ENCODE measurements around the gene ODAD3. TPM values are rescaled to one million over a fixed set of nuclear protein-coding genes. Genes with fewer than 3 reads are reported as not detected.
A peak's percentile ranks its signal among the peaks of the same experiment; 100 is the strongest.

Gene ODAD3
- under 1 TPM in 9 of 10 donors, not detected in 1; 0.17 to 0.64 (median 0.34) TPM for total RNA-seq
- polyA plus RNA-seq: 1 to 10 TPM in 1 of 2 donors, under 1 TPM in 1; 0.83 to 2.2 TPM
- long read RNA-seq, donor 1, partial matches to known transcripts: 2 of 2 reads
- long read RNA-seq, donor 1, other reads (novel, unspliced or antisense): 0 of 2 reads
- long read RNA-seq, donor 2, partial matches to known transcripts: 2 of 2 reads
- long read RNA-seq, donor 2, other reads (novel, unspliced or antisense): 0 of 2 reads
- long read RNA-seq, donor 3: 0 reads

DNA sequence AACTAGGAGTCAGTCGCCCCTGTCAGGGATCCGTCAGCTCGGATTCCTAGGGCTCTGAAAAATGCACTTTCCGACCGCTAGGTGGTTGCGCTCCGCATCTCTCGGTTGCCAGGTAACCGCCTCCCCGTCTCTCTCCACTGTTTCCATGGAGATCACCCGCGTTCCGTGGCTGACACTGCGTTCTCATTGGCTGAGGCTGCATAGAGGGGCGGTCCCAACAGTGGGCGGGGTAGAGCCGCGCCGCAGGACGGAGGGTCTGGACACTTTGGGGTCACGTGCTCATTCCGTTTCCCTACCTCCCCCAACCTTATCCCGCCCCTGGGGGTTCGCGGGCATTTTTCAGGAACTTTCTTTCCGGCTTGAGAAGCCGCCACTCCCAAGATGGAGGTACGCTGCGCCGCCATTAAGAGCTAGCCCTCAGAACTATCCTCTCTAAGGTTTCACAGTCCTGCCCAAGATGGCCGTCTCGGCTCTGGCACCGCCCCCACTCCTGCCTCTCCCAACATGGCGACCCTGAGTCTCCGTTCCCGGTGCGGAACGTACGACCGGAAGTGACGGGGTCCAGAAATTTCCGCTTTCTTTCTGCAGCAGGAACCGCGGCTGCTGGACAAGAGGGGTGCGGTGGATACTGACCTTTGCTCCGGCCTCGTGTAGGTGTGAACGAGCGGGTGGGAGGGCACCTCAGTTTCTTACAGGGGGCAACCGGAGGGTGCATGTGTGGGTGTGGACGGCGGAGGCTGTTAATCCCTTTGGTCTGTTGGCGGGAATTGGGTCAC lies at the start of gene ODAD3, which contains the start of gene PRKCSH:
Gene ODAD3, minus strand, starts transcription at position 65 of the 776 bp plus-strand sequence. CDS start 105 bp downstream, outside the sequence.
Gene PRKCSH, plus strand, starts transcription at position 579 of the 776 bp plus-strand sequence. CDS start 483 bp downstream, outside the sequence.
- TF ChIP-seq, protein P1, sequence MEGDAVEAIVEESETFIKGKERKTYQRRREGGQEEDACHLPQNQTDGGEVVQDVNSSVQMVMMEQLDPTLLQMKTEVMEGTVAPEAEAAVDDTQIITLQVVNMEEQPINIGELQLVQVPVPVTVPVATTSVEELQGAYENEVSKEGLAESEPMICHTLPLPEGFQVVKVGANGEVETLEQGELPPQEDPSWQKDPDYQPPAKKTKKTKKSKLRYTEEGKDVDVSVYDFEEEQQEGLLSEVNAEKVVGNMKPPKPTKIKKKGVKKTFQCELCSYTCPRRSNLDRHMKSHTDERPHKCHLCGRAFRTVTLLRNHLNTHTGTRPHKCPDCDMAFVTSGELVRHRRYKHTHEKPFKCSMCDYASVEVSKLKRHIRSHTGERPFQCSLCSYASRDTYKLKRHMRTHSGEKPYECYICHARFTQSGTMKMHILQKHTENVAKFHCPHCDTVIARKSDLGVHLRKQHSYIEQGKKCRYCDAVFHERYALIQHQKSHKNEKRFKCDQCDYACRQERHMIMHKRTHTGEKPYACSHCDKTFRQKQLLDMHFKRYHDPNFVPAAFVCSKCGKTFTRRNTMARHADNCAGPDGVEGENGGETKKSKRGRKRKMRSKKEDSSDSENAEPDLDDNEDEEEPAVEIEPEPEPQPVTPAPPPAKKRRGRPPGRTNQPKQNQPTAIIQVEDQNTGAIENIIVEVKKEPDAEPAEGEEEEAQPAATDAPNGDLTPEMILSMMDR (IDR thresholded peaks at IDR 0.05): peak; percentile 60 to 95 (median 89)
- ATAC-seq: peak; percentile 98 to 99 (median 98)
- 0% methylated on average over 53 of the region's 53 CpGs for WGBS, 2 donors
- Histone ChIP-seq H3K9me3 (no peaks in the 10 kb centered on the region), H3K36me3 (peaks cover 0 to 40% (median 23%) of the 10 kb centered on the region in 9 donors), H3K27me3 (no peaks in the 10 kb centered on the region), H3K27ac (peak within 1 kb of the TSS; percentile 53 to 86 (median 80)), H3K4me3 (peak within 1 kb of the TSS; percentile 50 to 87 (median 78)), H3K4me1 (peaks cover 8 to 23% (median 20%) of the 10 kb centered on the region in 9 donors)
- peak; percentile 98 to 99 for DNase-seq
- intact Hi-C loops (cut with DNase I): loop anchor here in 8 of 10 donors (1.0 to 10.0 kb wide), 6 partner anchors 47 to 143 kb away; partner anchors contain the start of genes EPOR (in 6 of the 8), SWSAP1 (in 1 of the 8) and TSPAN16 (in 1 of the 8)

DNA sequence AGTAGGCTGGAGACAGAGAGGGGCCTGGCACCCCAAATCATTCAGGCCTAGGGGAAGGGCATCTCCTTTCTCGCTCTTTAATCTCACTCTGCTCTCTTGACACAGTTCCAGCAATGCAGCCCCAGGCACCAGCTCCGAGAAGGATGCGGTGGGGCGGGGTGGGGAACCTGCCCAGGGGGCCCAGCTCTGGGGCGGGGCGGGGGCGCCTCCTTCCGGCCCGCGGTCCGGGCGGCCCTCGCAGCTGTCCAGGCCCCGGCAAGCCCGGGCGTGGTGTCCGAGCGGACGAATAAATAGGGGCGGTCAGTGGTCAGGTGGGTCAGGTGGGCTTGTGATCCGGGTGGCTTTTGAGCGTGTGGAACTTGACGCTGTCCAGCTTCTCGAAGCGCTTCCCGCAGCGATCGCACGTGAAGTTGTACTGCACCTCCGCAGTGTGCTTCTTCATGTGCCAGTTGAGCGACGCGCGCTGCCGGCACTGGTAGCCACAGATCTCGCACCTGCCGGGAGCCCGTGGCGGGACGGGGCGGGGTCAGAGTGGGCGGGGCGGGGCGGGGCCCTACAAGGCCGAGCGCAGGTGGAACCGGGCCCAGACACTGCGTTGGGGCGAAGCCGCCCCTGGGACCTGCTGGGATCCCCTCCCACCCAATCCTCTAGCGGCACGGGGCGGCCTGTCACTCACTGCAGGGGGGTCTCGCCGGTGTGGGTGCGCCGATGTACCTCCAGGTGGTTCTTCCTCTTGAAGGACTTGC lies 48.6 kb upstream of the ODAD3 start:
- Histone ChIP-seq H3K36me3 (peaks cover 0 to 29% (median 4%) of the 10 kb centered on the region in 9 donors), H3K4me3 (no peak overlapping the region), H3K27ac (no peak overlapping the region), H3K4me1 (peaks cover 10 to 46% (median 35%) of the 10 kb centered on the region in 9 donors), H3K27me3 (peaks cover 5 to 58% (median 52%) of the 10 kb centered on the region in 7 donors), H3K9me3 (no peaks in the 10 kb centered on the region)
- 69 to 72% methylated on average over 55 to 57 of the region's 57 CpGs for WGBS, 2 donors
- intact Hi-C loops (cut with DNase I): loop anchor here in 7 of 10 donors (5.0 to 10.0 kb wide), 4 partner anchors 101 to 196 kb away; partner anchors contain the start of genes TSPAN16 (in 3 of the 7) and EPOR (in 1 of the 7)
- DNase-seq (no peak), ATAC-seq (no peak)
- TF ChIP-seq, protein P1 (IDR thresholded peaks at IDR 0.05): no peak

DNA sequence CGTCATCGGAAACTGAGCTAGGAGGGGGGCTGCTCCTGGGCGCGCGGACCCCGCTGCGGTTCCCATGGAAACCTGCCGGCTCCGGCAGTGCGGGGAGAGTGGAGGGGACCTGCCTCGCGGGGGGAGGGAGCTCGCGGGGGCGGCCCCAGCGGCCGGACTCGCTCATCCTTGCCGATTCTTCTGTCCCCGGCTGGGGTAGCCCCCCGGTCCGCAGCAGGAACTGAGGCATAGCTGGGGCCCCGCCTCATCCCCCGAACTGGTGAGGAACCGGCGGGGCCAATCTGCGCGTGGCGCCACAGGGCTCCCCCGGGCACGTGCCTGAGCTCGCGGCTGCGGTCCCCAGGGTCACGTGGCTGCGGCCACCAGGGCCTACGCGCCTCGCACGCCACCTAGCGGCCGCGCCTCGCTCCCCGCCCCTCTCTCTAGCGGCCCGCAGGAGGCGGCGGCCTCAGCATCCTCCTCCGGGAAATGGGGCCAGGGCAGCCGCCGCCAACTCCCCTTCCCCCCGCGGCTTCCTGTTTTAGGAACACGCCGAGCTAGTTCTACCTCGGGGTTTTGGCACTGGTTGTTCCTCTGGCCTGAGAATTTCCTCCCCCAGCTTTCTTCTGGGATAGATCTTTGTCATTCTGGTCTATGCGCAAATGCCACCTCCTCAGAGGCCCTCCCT lies 47.6 kb upstream of the ODAD3 start:
- WGBS, 2 donors: 2% methylated on average over 52 to 58 of the region's 58 CpGs
- Histone ChIP-seq H3K4me1 (peaks cover 10 to 46% (median 35%) of the 10 kb centered on the region in 9 donors), H3K36me3 (peaks cover 0 to 26% (median 4%) of the 10 kb centered on the region in 9 donors), H3K4me3 (peak overlapping the region; percentile 6 to 50 (median 40)), H3K27me3 (peaks cover 5 to 63% (median 52%) of the 10 kb centered on the region in 7 donors), H3K27ac (peak overlapping the region in 1 of 10 donors; percentile 14), H3K9me3 (no peaks in the 10 kb centered on the region)
- DNase-seq (peak; percentile 72 to 87), ATAC-seq (peak; percentile 87 to 95 (median 91))
- TF ChIP-seq, protein P1 (IDR thresholded peaks at IDR 0.05): peak; percentile 81 to 97 (median 93)
- intact Hi-C loops (cut with DNase I): loop anchor here in 8 of 10 donors (1.0 to 10.0 kb wide), 6 partner anchors 23 to 195 kb away; partner anchors contain the start of genes TSPAN16 (in 3 of the 8), EPOR (in 1 of the 8), ODAD3 (in 1 of the 8) and PRKCSH (in 1 of the 8)

Measured in heart right ventricle (tissue), 16 donors.